Type B pancreatic cell (in vitro differentiated cells): Measurements from ENCODE around the gene MTMR3. TPM values are rescaled to one million over a fixed set of nuclear protein-coding genes. Genes with fewer than 3 reads are reported as not detected.

Experiments used
- DNase-seq: peaks from one replicate; pipeline ENCODE4 v3.0.0; 2021; ENCODE audit warnings: mixed read lengths; ENCODE audit not compliant: unreplicated experiment; ENCODE audit errors: extremely low spot score
- H3K27ac Mint-ChIP-seq: 2 replicates; pipeline ENCODE4 v1.8.0; 2021; ENCODE audit warnings: mild to moderate bottlenecking, mixed read lengths
- H3K27me3 Mint-ChIP-seq: 2 replicates; pipeline ENCODE4 v1.8.0; 2021; ENCODE audit warnings: mixed read lengths
- H3K36me3 Mint-ChIP-seq: 2 replicates; pipeline ENCODE4 v1.8.0; 2021; ENCODE audit warnings: mixed read lengths
- H3K4me1 Mint-ChIP-seq: one replicate; pipeline ENCODE4 v1.8.0; 2021; ENCODE audit warnings: mixed read lengths; ENCODE audit not compliant: unreplicated experiment
- H3K4me3 Mint-ChIP-seq: 2 replicates; pipeline ENCODE4 v1.8.0; 2021; ENCODE audit warnings: mild to moderate bottlenecking, mixed read lengths
- H3K9me3 Mint-ChIP-seq: 2 replicates; pipeline ENCODE4 v1.8.0; 2021; ENCODE audit warnings: mixed read lengths
- CTCF ChIP-seq: fragments of 200-600 bp; sonication (generic); conservative IDR thresholded peaks from 2 replicates; pipeline ENCODE4 v1.5.0; 2021; ENCODE audit warnings: antibody characterized with exemption, mild to moderate bottlenecking
- total RNA-seq: library from RNA; stranded (reverse); gene quantifications from 2 replicates; pipeline ENCODE4 v1.2.1, GENCODE V29; 2021; ENCODE audit warnings: low replicate concordance

The MTMR3 gene
- total RNA-seq, 1 donor from 2014 or later = 54.3 TPM

GRCh38 chr22:29977107-29977506 lies 94.1 kb downstream of the MTMR3 start:
- no peak for TF ChIP-seq CTCF
- H3K9me3 Mint-ChIP-seq = no peaks in the 10 kb centered on the region
- peaks cover 25% of the 10 kb centered on the region for H3K4me1 Mint-ChIP-seq
- H3K27me3 Mint-ChIP-seq = no peaks in the 10 kb centered on the region
- DNase-seq = no peak
- H3K4me3 Mint-ChIP-seq = no peak overlapping the region
- H3K36me3 Mint-ChIP-seq = peaks cover 6% of the 10 kb centered on the region
- no peak overlapping the region for H3K27ac Mint-ChIP-seq

- Mint-ChIP-seq H3K27ac (peak overlapping the region; percentile 82), H3K27me3 (no peaks in the 10 kb centered on the region), H3K4me3 (peak overlapping the region; percentile 19), H3K9me3 (no peaks in the 10 kb centered on the region), H3K36me3 (peaks cover 5% of the 10 kb centered on the region), H3K4me1 (peaks cover 9% of the 10 kb centered on the region)
- DNase-seq = no peak
- no peak for TF ChIP-seq CTCF
Measured at GRCh38 chr22:29979777-29980321, 96.9 kb downstream of the MTMR3 start.

GRCh38 chr22:29983296-29983917 lies 100.4 kb downstream of the MTMR3 start:
- Mint-ChIP-seq H3K9me3 (no peaks in the 10 kb centered on the region), H3K27ac (no peak overlapping the region), H3K36me3 (peaks cover 5% of the 10 kb centered on the region), H3K27me3 (no peaks in the 10 kb centered on the region), H3K4me3 (no peak overlapping the region), H3K4me1 (peaks cover 12% of the 10 kb centered on the region)
- no peak for TF ChIP-seq CTCF
- no peak for DNase-seq

GRCh38 chr22:29985912-29986311 lies 102.9 kb downstream of the MTMR3 start:
- no peak overlapping the region for H3K27ac Mint-ChIP-seq
- H3K27me3 Mint-ChIP-seq = no peaks in the 10 kb centered on the region

GRCh38 chr22:29987137-29987536 lies 104.2 kb downstream of the MTMR3 start:
- H3K4me1 Mint-ChIP-seq = peaks cover 9% of the 10 kb centered on the region
- H3K27me3 Mint-ChIP-seq = no peaks in the 10 kb centered on the region
- H3K4me3 Mint-ChIP-seq = no peak overlapping the region
- TF ChIP-seq CTCF = no peak
- peaks cover 12% of the 10 kb centered on the region for H3K36me3 Mint-ChIP-seq
- DNase-seq = no peak
- H3K27ac Mint-ChIP-seq = no peak overlapping the region
- H3K9me3 Mint-ChIP-seq = no peaks in the 10 kb centered on the region

More at GRCh38 chr22:29985912-29986311, 102.9 kb downstream of the MTMR3 start:
- no peak for TF ChIP-seq CTCF
- H3K4me3 Mint-ChIP-seq = no peak overlapping the region
- H3K9me3 Mint-ChIP-seq = no peaks in the 10 kb centered on the region
- H3K36me3 Mint-ChIP-seq = peaks cover 5% of the 10 kb centered on the region
- H3K4me1 Mint-ChIP-seq = peaks cover 4% of the 10 kb centered on the region
- DNase-seq = no peak
